Kidney epithelial cell (primary cell): ENCODE results near the gene RARB. TPM values are rescaled to one million over a fixed set of nuclear protein-coding genes. Genes with fewer than 3 reads are reported as not detected.

ENCODE experiments used
- DNase-seq: peaks from one replicate; pipeline ENCODE4 v3.0.0-alpha.2; 2010; ENCODE audit warnings: low read depth
- H3K27me3 ChIP-seq: 2 replicates; pipeline ENCODE4 v1.6.0; 2011; ENCODE audit warnings: low read length; ENCODE audit not compliant: control insufficient read depth, insufficient read depth
- H3K36me3 ChIP-seq: 2 replicates; pipeline ENCODE4 v1.5.1; 2011; ENCODE audit warnings: low read length; ENCODE audit not compliant: control insufficient read depth, insufficient read depth
- H3K4me3 ChIP-seq: 2 replicates; pipeline ENCODE4 v1.5.1; 2011; ENCODE audit warnings: low read depth, mild to moderate bottlenecking, control low read depth, low read length
- total RNA-seq: library from RNA; depleted of rRNA; stranded (reverse); fragments of >200 nt; gene quantifications from 2 replicates; pipeline ENCODE4 v1.2.3, GENCODE V29; 2015
- TF ChIP-seq, protein P1 (sequence below): IDR thresholded peaks from 2 replicates; pipeline ENCODE4 v1.5.1; 2011; ENCODE audit warnings: mild to moderate bottlenecking, moderate library complexity, low read length, control low read depth, inconsistent platforms; ENCODE audit not compliant: insufficient read depth, poor library complexity, severe bottlenecking

Gene RARB
- total RNA-seq, 1 donor from 2014 or later: 3.6 TPM

DNA sequence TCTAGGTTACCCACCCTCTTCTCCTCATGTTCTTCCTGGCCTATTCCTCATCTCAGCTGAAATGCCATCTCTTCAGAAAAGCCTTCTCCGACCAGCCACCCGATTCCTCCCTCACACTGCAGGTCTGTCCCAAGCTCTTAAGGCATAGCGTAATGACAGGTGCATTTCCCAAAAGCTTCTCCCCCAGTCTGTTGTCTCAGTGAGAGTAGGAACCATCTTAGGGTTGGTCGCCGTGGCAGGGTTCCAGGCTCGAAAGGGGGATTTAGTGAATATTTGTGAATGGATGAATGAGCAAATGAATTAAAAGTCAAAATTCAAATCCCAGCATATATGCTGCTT is 158.1 kb downstream of the RARB start:
- Histone ChIP-seq H3K4me3 (no peak overlapping the region), H3K27me3 (no peaks in the 10 kb centered on the region), H3K36me3 (no peaks in the 10 kb centered on the region)
- TF ChIP-seq, protein P1, sequence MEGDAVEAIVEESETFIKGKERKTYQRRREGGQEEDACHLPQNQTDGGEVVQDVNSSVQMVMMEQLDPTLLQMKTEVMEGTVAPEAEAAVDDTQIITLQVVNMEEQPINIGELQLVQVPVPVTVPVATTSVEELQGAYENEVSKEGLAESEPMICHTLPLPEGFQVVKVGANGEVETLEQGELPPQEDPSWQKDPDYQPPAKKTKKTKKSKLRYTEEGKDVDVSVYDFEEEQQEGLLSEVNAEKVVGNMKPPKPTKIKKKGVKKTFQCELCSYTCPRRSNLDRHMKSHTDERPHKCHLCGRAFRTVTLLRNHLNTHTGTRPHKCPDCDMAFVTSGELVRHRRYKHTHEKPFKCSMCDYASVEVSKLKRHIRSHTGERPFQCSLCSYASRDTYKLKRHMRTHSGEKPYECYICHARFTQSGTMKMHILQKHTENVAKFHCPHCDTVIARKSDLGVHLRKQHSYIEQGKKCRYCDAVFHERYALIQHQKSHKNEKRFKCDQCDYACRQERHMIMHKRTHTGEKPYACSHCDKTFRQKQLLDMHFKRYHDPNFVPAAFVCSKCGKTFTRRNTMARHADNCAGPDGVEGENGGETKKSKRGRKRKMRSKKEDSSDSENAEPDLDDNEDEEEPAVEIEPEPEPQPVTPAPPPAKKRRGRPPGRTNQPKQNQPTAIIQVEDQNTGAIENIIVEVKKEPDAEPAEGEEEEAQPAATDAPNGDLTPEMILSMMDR: no peak
- no peak for DNase-seq

DNA sequence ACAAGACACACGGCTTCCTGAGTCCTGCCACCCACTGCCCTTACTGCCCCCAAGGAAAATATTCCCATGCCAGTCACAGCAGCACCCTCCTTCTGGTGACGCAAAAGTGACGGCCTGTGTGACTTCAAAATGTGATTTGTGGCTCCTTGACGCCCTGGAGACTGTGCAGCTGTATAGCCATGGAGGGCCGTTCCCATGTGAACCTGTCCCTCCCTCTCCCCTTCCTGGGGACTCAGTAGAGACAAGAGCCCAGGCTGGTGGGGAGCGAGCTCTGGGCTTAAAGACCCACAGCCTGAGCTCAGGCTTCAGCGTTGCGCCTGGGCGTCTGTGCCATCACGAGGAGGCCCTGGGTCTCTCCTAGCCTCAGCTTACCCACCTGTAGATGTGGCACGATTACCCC is 158.5 kb downstream of the RARB start:
- Histone ChIP-seq H3K4me3 (no peak overlapping the region), H3K36me3 (no peaks in the 10 kb centered on the region), H3K27me3 (no peaks in the 10 kb centered on the region)
- no peak for DNase-seq
- TF ChIP-seq, protein P1: no peak

DNA sequence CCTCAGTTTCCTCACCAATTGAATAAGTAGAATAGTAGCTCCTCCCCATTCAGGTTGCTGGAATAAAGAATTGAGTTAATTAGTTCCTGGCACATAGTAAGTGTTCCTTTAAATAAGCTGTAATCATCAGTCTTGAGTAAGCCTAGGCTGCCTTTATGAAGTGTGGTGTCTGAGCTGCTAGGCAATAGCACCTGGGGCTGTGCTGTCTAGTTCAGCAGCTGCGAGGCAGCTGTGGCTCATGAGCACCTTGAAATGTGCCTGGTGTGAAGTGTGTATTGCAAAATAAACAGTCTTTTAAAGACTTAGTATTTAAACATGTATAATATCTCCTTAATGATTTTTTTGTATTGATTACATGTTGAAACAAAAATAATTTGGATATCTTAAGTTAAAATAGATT is 159.0 kb downstream of the RARB start:
- H3K27me3 ChIP-seq: no peaks in the 10 kb centered on the region
- TF ChIP-seq, protein P1: no peak
- DNase-seq: no peak
- H3K36me3 ChIP-seq: no peaks in the 10 kb centered on the region
- H3K4me3 ChIP-seq: no peak overlapping the region

DNA sequence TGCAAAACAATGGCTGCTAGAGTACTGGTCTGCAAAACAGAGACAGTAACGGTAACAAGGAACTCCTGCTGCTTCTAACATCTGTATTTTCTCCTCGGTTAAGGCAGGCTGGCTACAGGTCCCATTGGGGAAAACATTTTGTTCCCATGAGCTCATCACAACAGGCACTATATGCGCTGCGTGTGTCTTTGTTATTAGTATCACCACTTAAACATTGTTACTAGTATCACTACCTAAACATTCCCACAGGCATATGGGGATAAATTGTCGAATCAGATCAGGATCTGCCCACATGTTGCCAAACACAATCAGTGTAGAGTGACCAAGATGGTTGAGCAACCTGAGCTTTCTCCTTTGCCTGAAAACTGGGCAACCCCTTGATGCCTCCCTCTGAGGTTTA is 159.5 kb downstream of the RARB start:
- Histone ChIP-seq H3K27me3 (no peaks in the 10 kb centered on the region), H3K36me3 (no peaks in the 10 kb centered on the region), H3K4me3 (no peak overlapping the region)
- TF ChIP-seq, protein P1: no peak
- DNase-seq: no peak

DNA sequence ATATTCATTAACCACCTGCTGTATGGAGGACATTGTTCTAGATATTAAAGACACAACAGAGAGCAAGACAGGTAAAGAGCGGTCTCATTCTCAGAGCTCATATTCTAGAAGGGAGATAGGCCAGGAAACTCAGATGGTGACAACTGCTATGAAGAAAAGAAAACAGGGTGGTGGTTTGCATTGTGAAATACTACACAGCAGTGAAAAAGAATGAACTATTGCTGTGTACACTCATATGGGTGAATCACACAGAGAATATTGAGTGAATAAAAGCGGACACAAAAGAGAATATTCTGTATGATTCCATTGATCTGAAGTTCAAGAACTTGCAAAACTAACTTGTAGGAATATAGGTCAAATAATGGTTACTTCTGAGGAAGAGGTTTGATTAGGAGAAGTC is 159.9 kb downstream of the RARB start:
- no peaks in the 10 kb centered on the region for H3K36me3 ChIP-seq
- TF ChIP-seq, protein P1: no peak
- no peak overlapping the region for H3K4me3 ChIP-seq
- H3K27me3 ChIP-seq: no peaks in the 10 kb centered on the region
- DNase-seq: no peak

DNA sequence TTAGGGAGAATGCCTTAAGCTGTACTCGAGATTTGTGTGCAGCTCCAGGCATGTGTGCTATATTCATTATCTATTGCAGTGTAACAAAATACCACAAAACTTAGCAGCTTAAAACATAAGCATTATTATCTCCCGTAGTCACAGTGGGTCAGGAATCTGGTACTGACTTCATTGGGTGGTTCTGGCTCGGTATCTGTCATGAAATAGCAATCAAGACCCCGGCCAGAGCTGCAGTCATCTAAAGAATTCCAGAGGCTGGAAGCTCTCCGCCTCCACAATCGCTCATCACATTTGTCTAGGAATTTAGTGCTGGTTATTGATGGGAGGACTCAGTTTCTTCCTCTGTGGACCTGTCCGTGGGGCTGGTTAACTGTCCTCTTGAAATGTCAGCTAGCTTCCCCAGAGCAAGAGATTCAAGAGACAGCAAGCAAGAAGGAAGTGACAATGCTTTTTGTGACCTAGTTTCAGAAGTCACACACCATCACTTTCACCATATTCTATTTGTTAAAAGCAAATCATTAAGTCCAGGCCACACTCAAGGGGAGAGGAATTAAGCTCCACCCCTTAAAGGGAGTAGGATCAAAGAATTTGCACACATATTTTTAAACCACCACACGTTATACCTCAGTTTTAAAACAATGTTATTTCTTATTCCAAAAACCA is 160.5 kb downstream of the RARB start:
- Histone ChIP-seq H3K36me3 (no peaks in the 10 kb centered on the region), H3K4me3 (no peak overlapping the region), H3K27me3 (no peaks in the 10 kb centered on the region)
- TF ChIP-seq, protein P1: no peak
- DNase-seq: no peak
